Prostate gland (tissue), 2 donors: ENCODE measurements around the gene SEC24B.

Experiments
- CTCF ChIP-seq, 4 experiments: fragments of 200-600 bp in 2 of 4; fragments of 450-650 bp in 2 of 4; sonication (generic) in 2 of 4; IDR thresholded peaks; 1 replicate in 3 of 4; 2 replicates in 1 of 4; pipeline ENCODE4 v1.5.1; 2016 to 2019; ENCODE audit warnings: antibody characterized with exemption in 4 of 4, mild to moderate bottlenecking in 2 of 4, moderate library complexity in 2 of 4
- POLR2AphosphoS5 ChIP-seq: sonication (generic); formaldehyde crosslinking; IDR thresholded peaks from one replicate; pipeline ENCODE4 v1.6.1; 2017; ENCODE audit warnings: antibody characterized with exemption

GRCh38 chr4:109572154-109572553 is 138.5 kb downstream of the SEC24B start:
- TF ChIP-seq CTCF (IDR thresholded peaks at IDR 0.05) = no peak
- TF ChIP-seq POLR2AphosphoS5 = no peak
